ENCODE data around the gene EYS.
"Not testable (repeated sequence)": the region's sequence is repeated elsewhere in the genome, so short reads cannot be mapped to it uniquely, and the experiment has no call there.

The EYS gene

GRCh38 chr6:63740709-63741108 lies 1966.3 kb downstream of the EYS start:
- no peak for DNase-seq

DNA sequence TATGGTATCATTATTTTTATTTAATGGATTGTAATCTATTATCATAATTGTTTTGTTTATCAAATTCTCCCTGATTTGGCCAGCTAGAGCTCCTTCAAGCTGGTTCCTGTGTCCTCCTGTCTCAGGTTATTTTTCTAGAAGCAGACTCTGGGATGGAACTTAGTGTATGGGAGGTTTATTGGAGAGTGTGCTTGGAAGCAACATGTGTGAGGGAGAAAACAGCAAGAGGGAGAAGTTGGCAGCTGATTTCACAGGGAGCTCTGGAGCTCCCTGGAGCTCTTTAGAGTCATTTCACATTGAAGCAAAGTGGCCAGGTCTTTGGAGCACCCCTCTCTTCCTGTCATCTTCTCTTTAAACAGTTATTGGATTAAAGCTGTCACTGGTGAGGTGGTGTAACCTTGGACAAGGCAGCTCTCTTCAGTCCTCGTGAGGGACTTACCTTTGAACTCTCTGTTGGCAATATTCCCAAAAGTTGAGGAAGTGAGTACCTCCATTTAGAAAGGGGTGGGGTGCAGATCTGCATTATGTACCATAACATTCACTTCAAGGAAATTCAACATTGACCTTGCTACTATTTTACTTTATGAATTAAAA lies 1967.8 kb downstream of the EYS start:
- no peak for DNase-seq
- H3K4me1 ChIP-seq (ENCODE audit: low read length), result no peaks in the 10 kb centered on the region
- H3K4me2 ChIP-seq (ENCODE audit: low read depth, low read length), result no peak overlapping the region

More at GRCh38 chr6:63740709-63741108, 1966.3 kb downstream of the EYS start:
- no peak overlapping the region for H3K4me2 ChIP-seq (ENCODE audit: low read depth, low read length)
- H3K4me3 ChIP-seq (ENCODE audit: low read length), result no peak overlapping the region
- H4K20me1 ChIP-seq (ENCODE audit: insufficient read depth, low read length), result no peaks in the 10 kb centered on the region
- no peak overlapping the region for H3K27ac ChIP-seq (ENCODE audit: low read length)
- H3K4me1 ChIP-seq (ENCODE audit: low read length), result no peaks in the 10 kb centered on the region
- H3K27me3 ChIP-seq (replicated peaks; ENCODE audit: insufficient read depth, low read length), result no peaks in the 10 kb centered on the region
- no peak overlapping the region for H2AFZ ChIP-seq (ENCODE audit: low read length)
- H3K9me3 ChIP-seq (replicated peaks; ENCODE audit: insufficient read depth, low read length), result no peaks in the 10 kb centered on the region
- no peaks in the 10 kb centered on the region for H3K36me3 ChIP-seq (replicated peaks; ENCODE audit: insufficient read depth, low read length)
- no peak overlapping the region for H3K9ac ChIP-seq (ENCODE audit: low read length)
- no peaks in the 10 kb centered on the region for H3K79me2 ChIP-seq (ENCODE audit: low read length)
- H3F3A ChIP-seq (ENCODE audit: insufficient read depth, low read length), result no peaks in the 10 kb centered on the region
- no peaks in the 10 kb centered on the region for H3K9me2 ChIP-seq (replicated peaks; ENCODE audit: insufficient read depth, low read length)
- no peak for TF ChIP-seq EZH2 (optimal IDR thresholded peaks at IDR 0.05; ENCODE audit: low read depth, low read length)

GRCh38 chr6:63738190-63738589 lies 1968.8 kb downstream of the EYS start:
- H3K9me2 ChIP-seq (replicated peaks; ENCODE audit: insufficient read depth, low read length); H3K9me3 ChIP-seq (replicated peaks; ENCODE audit: insufficient read depth, low read length); H3K27me3 ChIP-seq (replicated peaks; ENCODE audit: insufficient read depth, low read length); H2AFZ ChIP-seq (ENCODE audit: low read length); H3K36me3 ChIP-seq (replicated peaks; ENCODE audit: insufficient read depth, low read length); H3K4me1 ChIP-seq (ENCODE audit: low read length); H3K79me2 ChIP-seq (ENCODE audit: low read length); H3K9ac ChIP-seq (ENCODE audit: low read length); DNase-seq; H3F3A ChIP-seq (ENCODE audit: insufficient read depth, low read length); H4K20me1 ChIP-seq (ENCODE audit: insufficient read depth, low read length); H3K4me2 ChIP-seq (ENCODE audit: low read depth, low read length); H3K4me3 ChIP-seq (ENCODE audit: low read length); H3K27ac ChIP-seq (ENCODE audit: low read length): not testable (repeated sequence)

More for the DNA sequence above, 1967.8 kb downstream of the EYS start:
- TF ChIP-seq EZH2phosphoT487 (IDR thresholded peaks at IDR 0.05; ENCODE audit: low read length) (no peak), EZH2 (optimal IDR thresholded peaks at IDR 0.05; ENCODE audit: low read depth, low read length) (no peak), CTCF (IDR thresholded peaks at IDR 0.05; ENCODE audit: low read length) (no peak)
- no peaks in the 10 kb centered on the region for H3F3A ChIP-seq (ENCODE audit: insufficient read depth, low read length)
- no peaks in the 10 kb centered on the region for H3K36me3 ChIP-seq (replicated peaks; ENCODE audit: insufficient read depth, low read length)
- no peak overlapping the region for H3K27ac ChIP-seq (ENCODE audit: low read length)
- no peak overlapping the region for H2AFZ ChIP-seq (ENCODE audit: low read length)
- H3K4me3 ChIP-seq (ENCODE audit: low read length), result no peak overlapping the region
- no peaks in the 10 kb centered on the region for H3K9me2 ChIP-seq (replicated peaks; ENCODE audit: insufficient read depth, low read length)
- no peaks in the 10 kb centered on the region for H3K9me3 ChIP-seq (replicated peaks; ENCODE audit: insufficient read depth, low read length)
- no peak overlapping the region for H3K9ac ChIP-seq (ENCODE audit: low read length)
- H4K20me1 ChIP-seq (ENCODE audit: insufficient read depth, low read length), result no peaks in the 10 kb centered on the region
- no peaks in the 10 kb centered on the region for H3K79me2 ChIP-seq (ENCODE audit: low read length)
- H3K27me3 ChIP-seq (replicated peaks; ENCODE audit: insufficient read depth, low read length), result no peaks in the 10 kb centered on the region

- H3K9me3 ChIP-seq (replicated peaks; ENCODE audit: insufficient read depth, low read length), result no peaks in the 10 kb centered on the region
- no peak overlapping the region for H2AFZ ChIP-seq (ENCODE audit: low read length)
- no peak overlapping the region for H3K4me3 ChIP-seq (ENCODE audit: low read length)
- TF ChIP-seq EZH2phosphoT487 (IDR thresholded peaks at IDR 0.05; ENCODE audit: low read length) (no peak), EZH2 (optimal IDR thresholded peaks at IDR 0.05; ENCODE audit: low read depth, low read length) (no peak), CTCF (IDR thresholded peaks at IDR 0.05; ENCODE audit: low read length) (no peak)
- no peak for DNase-seq
- no peak overlapping the region for H3K9ac ChIP-seq (ENCODE audit: low read length)
- H3K4me2 ChIP-seq (ENCODE audit: low read depth, low read length), result no peak overlapping the region
- no peak overlapping the region for H3K27ac ChIP-seq (ENCODE audit: low read length)
- H3K36me3 ChIP-seq (replicated peaks; ENCODE audit: insufficient read depth, low read length), result no peaks in the 10 kb centered on the region
- H3K79me2 ChIP-seq (ENCODE audit: low read length), result no peaks in the 10 kb centered on the region
- no peaks in the 10 kb centered on the region for H4K20me1 ChIP-seq (ENCODE audit: insufficient read depth, low read length)
- no peaks in the 10 kb centered on the region for H3K27me3 ChIP-seq (replicated peaks; ENCODE audit: insufficient read depth, low read length)
- H3K4me1 ChIP-seq (ENCODE audit: low read length), result no peaks in the 10 kb centered on the region
- H3F3A ChIP-seq (ENCODE audit: insufficient read depth, low read length), result no peaks in the 10 kb centered on the region
- no peaks in the 10 kb centered on the region for H3K9me2 ChIP-seq (replicated peaks; ENCODE audit: insufficient read depth, low read length)
Observed at GRCh38 chr6:63734923-63735322, 1972.1 kb downstream of the EYS start.

All from MM.1S (cell line).